Measurements from ENCODE around the gene ADRA2B.

ADRA2B gene

GRCh38 chr2:96115631-96116423 is 544 bp downstream of the ADRA2B start:
- DNase-seq = no peak

DNA sequence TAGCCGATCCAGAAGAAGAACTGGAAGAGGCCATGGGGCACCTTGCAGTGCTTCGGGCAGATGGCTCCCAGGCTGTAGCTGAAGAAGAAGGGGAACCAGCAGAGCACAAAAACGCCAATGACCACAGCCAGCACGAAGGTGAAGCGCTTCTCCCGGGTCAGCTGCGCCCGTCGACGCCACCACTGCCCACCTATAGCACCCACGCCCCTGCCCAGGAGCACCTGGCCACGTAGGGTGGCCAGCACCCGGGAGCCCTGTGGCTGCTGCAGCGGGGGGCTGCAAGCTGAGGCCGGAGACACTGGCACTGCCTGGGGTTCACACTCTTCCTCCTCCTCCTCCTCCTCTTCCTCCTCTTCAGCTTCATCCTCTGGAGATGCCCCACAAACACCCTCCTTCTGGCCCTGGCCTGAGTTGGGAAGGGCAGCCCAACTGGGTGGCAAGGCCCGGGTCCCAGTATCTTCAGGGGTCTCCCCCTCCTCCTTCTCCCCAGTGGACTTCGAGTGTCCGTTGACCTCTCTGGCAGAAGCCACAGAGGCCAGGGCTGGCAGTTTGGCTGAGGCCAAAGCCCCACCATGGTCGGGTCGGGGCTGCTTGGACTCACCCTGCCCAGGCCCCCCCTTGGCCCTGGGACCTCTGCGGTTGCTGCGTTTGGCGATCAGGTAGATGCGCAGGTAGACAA is 1.3 kb downstream of the ADRA2B start:
- no peak for DNase-seq

GRCh38 chr2:96114546-96114902 is 1.8 kb downstream of the ADRA2B start:
- no peak for DNase-seq

DNA sequence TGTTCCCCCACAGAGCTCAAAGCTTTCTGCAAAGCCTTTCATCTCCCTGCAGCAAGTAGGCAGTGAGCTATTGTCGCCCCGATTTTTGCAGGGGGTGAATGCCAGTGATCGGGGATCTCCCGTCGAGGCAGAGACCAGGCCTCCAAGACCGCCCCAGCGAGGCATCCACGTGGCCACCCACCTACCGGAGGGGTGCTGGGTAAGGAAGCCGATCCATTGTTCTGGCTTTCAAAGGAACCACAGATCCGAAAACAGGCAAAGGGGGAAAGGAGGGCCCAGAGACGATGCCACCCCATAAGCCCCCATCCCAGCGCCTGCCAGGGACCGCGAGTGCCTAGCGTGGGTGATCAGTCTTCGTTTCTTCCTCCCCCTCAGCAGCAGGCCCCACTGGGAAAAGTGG is 2.4 kb downstream of the ADRA2B start:
- no peak for DNase-seq

- DNase-seq = no peak
Observed at GRCh38 chr2:96113367-96113677, 3.0 kb downstream of the ADRA2B start.

GRCh38 chr2:96112501-96113366 is 3.6 kb downstream of the ADRA2B start:
- DNase-seq = no peak

DNA sequence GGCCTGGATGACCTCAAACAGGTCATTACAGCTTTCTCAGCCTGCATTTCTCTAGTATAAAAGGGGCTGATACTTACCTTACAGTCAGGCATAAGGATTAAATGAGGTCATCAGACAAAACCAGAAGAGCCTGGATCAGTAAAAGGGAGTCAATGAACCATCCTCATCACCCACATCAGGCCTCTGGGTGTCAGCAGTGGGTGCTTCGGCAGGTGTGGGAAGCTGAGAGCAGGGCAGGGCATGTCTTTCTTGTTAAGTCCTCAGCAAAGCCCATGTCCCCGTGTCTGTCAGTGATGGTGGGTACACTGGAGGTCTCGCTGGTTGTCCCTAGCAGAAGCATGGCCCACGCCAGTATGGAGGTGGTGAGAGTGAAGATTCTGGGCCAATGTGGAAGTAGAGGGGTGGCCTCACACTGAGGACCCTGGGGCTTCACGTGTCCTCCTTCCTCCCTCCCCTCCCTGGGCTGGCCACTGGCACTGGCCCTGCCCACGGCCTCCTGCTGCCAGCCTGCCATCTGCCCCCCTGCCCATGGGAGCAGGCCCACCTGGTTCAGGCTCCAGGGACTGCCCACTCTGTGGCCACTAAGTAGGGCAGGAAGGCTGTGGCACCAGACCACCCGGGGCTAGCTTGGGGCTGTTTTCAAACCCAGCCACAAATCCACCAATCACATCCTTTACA is 4.4 kb downstream of the ADRA2B start:
- no peak for DNase-seq

- no peak for DNase-seq
Observed at GRCh38 chr2:96111257-96111640, 5.1 kb downstream of the ADRA2B start.

DNA sequence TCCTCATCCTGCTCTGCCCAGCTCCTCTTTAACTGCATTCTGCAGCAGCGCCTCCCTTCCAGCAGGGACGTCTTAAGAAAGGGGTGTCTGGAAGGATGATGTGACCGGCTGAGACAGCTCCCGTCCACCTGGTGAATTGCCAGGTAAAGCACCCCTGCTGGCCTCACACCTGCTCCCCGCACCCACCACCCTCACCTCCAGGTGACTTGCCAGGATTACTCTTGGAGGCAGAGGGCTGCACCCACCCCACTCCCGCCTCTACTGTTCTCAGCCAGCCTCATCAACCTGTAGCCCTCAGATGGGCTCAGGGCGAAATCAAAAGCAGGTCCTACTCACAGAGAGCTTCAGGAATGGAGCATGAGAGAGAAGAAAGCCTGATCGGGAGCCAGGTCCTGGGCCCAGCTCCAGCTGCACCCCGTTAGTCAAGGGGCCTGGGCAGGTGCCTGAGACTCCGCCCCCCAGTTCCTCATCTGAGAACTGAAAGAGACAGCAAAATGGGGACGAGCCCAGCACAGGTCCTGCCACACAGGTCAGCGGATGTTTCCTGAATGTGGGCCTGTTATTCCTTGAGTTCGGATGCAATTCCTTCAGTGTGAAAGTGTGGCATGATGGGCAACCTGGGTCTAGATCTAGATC is 5.6 kb downstream of the ADRA2B start:
- DNase-seq = no peak

- DNase-seq = no peak
Observed at GRCh38 chr2:96109931-96110511, 6.3 kb downstream of the ADRA2B start.

DNA sequence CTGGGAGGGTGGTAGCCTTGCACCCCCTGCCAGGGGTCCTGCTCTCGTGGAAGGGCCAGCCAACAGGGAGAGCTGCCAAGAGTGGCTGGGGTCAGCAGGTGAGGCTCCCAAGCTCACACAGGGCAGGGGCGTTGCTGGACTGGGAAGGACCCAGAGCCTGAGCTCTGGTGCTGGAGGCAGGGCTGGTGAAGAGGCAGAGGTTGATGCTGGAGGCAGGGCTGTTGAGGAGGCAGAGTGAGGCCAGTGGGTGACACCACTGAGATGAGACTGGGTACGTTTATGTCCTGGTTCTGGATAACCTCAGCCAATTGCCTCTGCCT is 7.0 kb downstream of the ADRA2B start:
- DNase-seq = no peak

- no peak for DNase-seq
Observed at GRCh38 chr2:96108541-96109360, 7.6 kb downstream of the ADRA2B start.

- no peak for DNase-seq
Observed at GRCh38 chr2:96108151-96108540, 8.2 kb downstream of the ADRA2B start.

GRCh38 chr2:96107708-96108065 is 8.7 kb downstream of the ADRA2B start:
- DNase-seq = no peak

DNA sequence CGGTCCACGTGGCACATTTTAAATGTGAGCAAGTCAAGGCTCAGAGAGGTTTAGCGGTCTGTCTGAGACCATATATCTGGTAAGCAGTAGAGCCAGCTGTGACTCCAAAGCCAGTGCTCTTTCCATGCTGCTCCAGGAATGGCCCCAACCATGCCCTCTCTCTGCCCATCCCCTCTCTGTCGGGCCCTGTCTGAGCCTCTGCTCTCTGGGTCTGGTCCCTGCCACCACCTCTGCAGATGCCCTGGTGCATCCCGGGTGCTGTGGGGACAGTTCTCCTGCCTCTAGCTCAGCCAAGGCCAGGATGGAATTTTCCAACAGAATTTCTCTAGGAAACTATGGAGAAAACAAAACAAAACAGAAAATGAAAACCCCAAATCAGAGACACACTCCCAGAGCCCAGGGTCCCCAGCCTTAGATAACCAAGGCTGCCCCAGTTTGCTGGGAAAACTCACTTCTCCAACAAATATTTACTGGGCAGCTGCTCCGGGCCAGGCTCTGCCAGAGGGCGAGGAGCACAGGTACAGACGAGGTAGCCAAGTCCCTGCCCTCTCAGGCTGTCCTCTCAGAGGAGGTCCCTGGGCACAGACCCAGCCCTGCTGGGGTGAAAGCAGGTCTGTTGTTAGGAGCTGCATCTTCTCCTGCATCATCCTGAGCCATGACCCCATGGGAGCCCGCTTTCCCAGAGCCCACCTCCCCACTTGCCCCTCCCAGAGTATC is 9.2 kb downstream of the ADRA2B start:
- no peak for DNase-seq

GRCh38 chr2:96105994-96106715 is 10.2 kb downstream of the ADRA2B start:
- DNase-seq = no peak

- no peak for DNase-seq
Observed at GRCh38 chr2:96105152-96105915, 11.0 kb downstream of the ADRA2B start.

- DNase-seq = no peak
Observed at GRCh38 chr2:96104487-96104861, 11.9 kb downstream of the ADRA2B start.

DNA sequence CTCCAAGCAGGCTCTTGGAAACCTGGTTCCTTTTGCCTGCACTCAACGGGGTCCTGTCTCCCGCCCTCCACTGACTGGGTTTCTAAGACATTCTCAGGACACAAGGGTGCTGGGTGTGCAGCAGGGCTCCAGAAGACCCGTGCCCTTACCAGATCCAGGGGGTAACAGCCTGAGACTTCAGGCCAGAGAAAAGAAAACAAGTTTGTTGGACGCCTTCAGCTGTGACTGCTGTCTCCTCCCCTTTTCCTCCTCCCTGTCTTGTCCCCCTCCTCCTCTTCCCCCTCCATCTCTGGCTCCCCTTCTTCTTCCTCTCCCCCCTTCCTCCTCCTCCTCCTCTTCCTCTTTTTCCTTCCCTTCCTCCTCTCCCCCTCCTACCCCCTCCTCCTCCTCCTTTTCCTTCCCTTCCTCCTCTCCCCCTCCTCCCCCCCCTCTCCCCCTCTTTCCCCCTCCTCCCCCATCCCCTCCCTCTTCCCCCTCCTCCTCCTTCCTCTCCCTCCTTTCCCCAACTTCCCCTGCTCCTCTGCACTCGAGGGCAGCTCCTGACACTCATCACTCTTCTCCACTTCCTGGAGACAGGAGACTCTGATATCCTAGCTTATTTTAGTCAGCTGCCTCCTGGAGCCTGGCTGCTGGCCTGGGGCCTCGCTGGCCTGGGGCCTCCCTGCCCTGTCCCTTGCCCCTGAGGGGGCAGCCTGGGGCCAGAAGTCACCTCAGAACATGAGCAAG is 12.4 kb downstream of the ADRA2B start:
- DNase-seq = no peak
